Neural progenitor cell (in vitro differentiated cells): ENCODE data around the gene C20orf144.

Experiments
- EZH2 ChIP-seq: fragments of 200-600 bp; sonication (generic); IDR thresholded peaks from 2 replicates; pipeline ENCODE4 v1.6.1; 2017; ENCODE audit warnings: antibody characterized with exemption, mild to moderate bottlenecking, moderate library complexity
- EZH2phosphoT487 ChIP-seq: fragments of 200-600 bp; sonication (generic); IDR thresholded peaks from 2 replicates; pipeline ENCODE4 v1.6.1; 2017; ENCODE audit warnings: antibody characterized with exemption
- TF ChIP-seq, protein P1 (sequence below): fragments of 200-600 bp; sonication (generic); IDR thresholded peaks from 2 replicates; pipeline ENCODE4 v1.5.1; 2017; ENCODE audit warnings: antibody characterized with exemption, mild to moderate bottlenecking

DNA sequence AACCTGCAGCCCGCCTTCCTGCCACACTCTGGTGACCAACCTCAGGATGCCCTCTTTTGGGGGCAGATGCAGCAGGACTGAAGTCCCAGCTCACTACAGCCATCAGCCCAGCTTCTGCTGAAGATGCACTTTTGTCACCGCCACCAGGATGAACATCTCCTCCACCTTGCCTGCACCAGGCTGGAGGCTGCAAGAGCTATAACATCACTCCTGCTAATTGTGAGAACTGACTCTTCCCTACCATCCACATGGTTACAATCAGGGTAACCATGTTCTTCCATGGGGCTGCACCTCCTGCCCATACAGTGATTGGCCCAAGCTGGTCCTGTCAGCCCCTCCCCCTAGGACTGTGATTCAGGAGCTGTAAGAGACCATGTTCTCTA lies 2.6 kb downstream of the C20orf144 start:
- TF ChIP-seq EZH2 (no peak), EZH2phosphoT487 (no peak)
- TF ChIP-seq, protein P1, sequence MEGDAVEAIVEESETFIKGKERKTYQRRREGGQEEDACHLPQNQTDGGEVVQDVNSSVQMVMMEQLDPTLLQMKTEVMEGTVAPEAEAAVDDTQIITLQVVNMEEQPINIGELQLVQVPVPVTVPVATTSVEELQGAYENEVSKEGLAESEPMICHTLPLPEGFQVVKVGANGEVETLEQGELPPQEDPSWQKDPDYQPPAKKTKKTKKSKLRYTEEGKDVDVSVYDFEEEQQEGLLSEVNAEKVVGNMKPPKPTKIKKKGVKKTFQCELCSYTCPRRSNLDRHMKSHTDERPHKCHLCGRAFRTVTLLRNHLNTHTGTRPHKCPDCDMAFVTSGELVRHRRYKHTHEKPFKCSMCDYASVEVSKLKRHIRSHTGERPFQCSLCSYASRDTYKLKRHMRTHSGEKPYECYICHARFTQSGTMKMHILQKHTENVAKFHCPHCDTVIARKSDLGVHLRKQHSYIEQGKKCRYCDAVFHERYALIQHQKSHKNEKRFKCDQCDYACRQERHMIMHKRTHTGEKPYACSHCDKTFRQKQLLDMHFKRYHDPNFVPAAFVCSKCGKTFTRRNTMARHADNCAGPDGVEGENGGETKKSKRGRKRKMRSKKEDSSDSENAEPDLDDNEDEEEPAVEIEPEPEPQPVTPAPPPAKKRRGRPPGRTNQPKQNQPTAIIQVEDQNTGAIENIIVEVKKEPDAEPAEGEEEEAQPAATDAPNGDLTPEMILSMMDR: no peak
